Transverse colon (tissue), 4 donors: ENCODE data around the gene USO1. TPM values are rescaled to one million over a fixed set of nuclear protein-coding genes. Genes with fewer than 3 reads are reported as not detected.

Experiments
- DNase-seq: peaks from one replicate; pipeline ENCODE4 v3.0.0-alpha.2; 2019
- H3K27ac ChIP-seq, 4 donors: fragments of 200-600 bp; sonication (generic); 2 replicates each; pipeline ENCODE4 v1.5.1; 2016 to 2018; ENCODE audit warnings: inconsistent platforms in 4 of 4
- H3K27me3 ChIP-seq: fragments of 200-600 bp; sonication (generic); 2 replicates; pipeline ENCODE4 v1.5.1; 2017; ENCODE audit warnings: inconsistent platforms
- H3K36me3 ChIP-seq, 4 donors: fragments of 200-600 bp; sonication (generic); 2 replicates each; pipeline ENCODE4 v1.5.1; 2017 to 2019; ENCODE audit warnings: inconsistent platforms in 4 of 4
- H3K4me1 ChIP-seq, 4 donors: fragments of 200-600 bp; sonication (generic); 2 replicates each; pipeline ENCODE4 v1.5.1; 2017 to 2020; ENCODE audit warnings: inconsistent platforms in 4 of 4
- H3K4me3 ChIP-seq, 4 donors: fragments of 200-600 bp; sonication (generic); 1 replicate in 1 of 4; 2 replicates in 3 of 4; pipeline versions ENCODE4 v1.5.1 to v1.6.1; 2017 to 2019; ENCODE audit warnings: inconsistent platforms in 4 of 4
- H3K9me3 ChIP-seq, 2 donors: fragments of 200-600 bp; sonication (generic); 2 replicates each; pipeline ENCODE4 v1.5.1; 2017 to 2019; ENCODE audit warnings: inconsistent platforms in 2 of 2
- CTCF ChIP-seq, 5 experiments: fragments of 200-600 bp in 3 of 5; fragments of 450-650 bp in 2 of 5; sonication (generic) in 3 of 5; IDR thresholded peaks; 1 replicate in 2 of 5; 2 replicates in 3 of 5; pipeline ENCODE4 v1.5.1; 2016 to 2017; ENCODE audit warnings: antibody characterized with exemption in 5 of 5, inconsistent platforms in 3 of 5, mild to moderate bottlenecking in 2 of 5, moderate library complexity in 1 of 5
- EP300 ChIP-seq: sonication (generic); formaldehyde crosslinking; IDR thresholded peaks from one replicate; pipeline ENCODE4 v1.6.1; 2017; ENCODE audit warnings: antibody characterized with exemption, low read depth
- POLR2A ChIP-seq: fragments of 450-650 bp; IDR thresholded peaks from one replicate; pipeline ENCODE4 v1.6.1; 2016; ENCODE audit warnings: antibody characterized with exemption, mild to moderate bottlenecking, moderate library complexity
- POLR2AphosphoS5 ChIP-seq, 3 donors: sonication (generic); formaldehyde crosslinking; IDR thresholded peaks; one replicate each; pipeline ENCODE4 v1.6.1; 2016; ENCODE audit warnings: antibody characterized with exemption in 3 of 3
- WGBS, 2 donors: methylation state at CpG; one replicate each; pipeline ENCODE4 v1.1.5; 2018; ENCODE audit warnings: low coverage in 1 of 2; 5-methylcytosine and 5-hydroxymethylcytosine counted together
- in situ Hi-C, 4 donors: fragments of 200-750 bp; cut with MboI; loops; one replicate each; pipeline versions ENCODE4 v1.15.0 to v1.15.1; 2017; ENCODE audit warnings: low sequenced_read_pairs in 3 of 4, low pct_ligation_motif_present in 1 of 4, low pct_unique_long_range_greater_than_20kb in 1 of 4
- intact Hi-C: fragments of 100-400 bp; cut with DNase I; formaldehyde crosslinking; loops from one replicate; pipeline ENCODE4 v1.15.1; 2023; ENCODE audit warnings: low total_unique reads
- total RNA-seq, 4 donors: library from RNA; depleted of rRNA; stranded (reverse); fragments of >200 nt; gene quantifications; one replicate each; pipeline ENCODE4 v1.1.0, GENCODE V29; 2016

The USO1 gene
- total RNA-seq, 4 donors from 2014 or later: 24.3 to 110 (median 61.0) TPM

DNA sequence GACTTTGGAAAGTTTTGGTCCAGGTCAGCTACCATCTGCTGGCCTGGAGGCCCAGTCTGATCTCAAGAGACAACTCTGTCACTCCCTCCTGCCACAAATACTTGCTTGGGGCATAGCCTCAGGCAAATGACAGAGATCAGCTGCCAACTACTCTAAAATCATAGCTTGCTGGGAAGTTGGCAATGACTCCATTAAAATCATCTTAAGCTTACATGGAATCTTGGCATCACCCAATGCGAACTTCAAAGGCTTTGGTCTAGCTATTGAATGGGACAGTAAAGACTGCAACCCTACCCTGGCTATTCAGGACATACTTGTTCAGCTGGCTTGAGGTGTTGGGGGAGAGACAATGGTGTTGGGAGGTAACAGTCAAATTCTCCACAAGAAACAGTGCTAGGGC, 7.0 kb upstream of the USO1 start:
- Histone ChIP-seq H3K27me3 (no peaks in the 10 kb centered on the region), H3K4me1 (peaks cover 0 to 14% (median 1%) of the 10 kb centered on the region in 4 donors), H3K27ac (no peak overlapping the region), H3K36me3 (no peaks in the 10 kb centered on the region), H3K4me3 (no peak overlapping the region), H3K9me3 (no peaks in the 10 kb centered on the region)
- TF ChIP-seq CTCF (IDR thresholded peaks at IDR 0.05): no peak
- no peak for TF ChIP-seq EP300
- TF ChIP-seq POLR2AphosphoS5 (IDR thresholded peaks at IDR 0.05): no peak
- no peak for TF ChIP-seq POLR2A
- no peak for DNase-seq
- intact Hi-C loops (no loop called here), in situ Hi-C loops (no loop called here)
- WGBS, 2 donors: 100% methylated on average over 1 of the region's 1 CpG; no CpG with 5 or more reads in 1 of the 2 donors

- no peak overlapping the region for H3K27ac ChIP-seq
- in situ Hi-C loops (no loop called here), intact Hi-C loops (no loop called here)
- DNase-seq: no peak
- no peaks in the 10 kb centered on the region for H3K36me3 ChIP-seq
- no peaks in the 10 kb centered on the region for H3K9me3 ChIP-seq
- peaks cover 0 to 25% (median 11%) of the 10 kb centered on the region in 4 donors for H3K4me1 ChIP-seq
- WGBS, 2 donors: 93 to 100% methylated on average over 1 to 2 of the region's 2 CpGs
- no peak for TF ChIP-seq POLR2AphosphoS5 (IDR thresholded peaks at IDR 0.05)
- no peak for TF ChIP-seq EP300
- no peak for TF ChIP-seq CTCF (IDR thresholded peaks at IDR 0.05)
- no peak for TF ChIP-seq POLR2A
- H3K27me3 ChIP-seq: no peaks in the 10 kb centered on the region
- H3K4me3 ChIP-seq: no peak overlapping the region
Measured at GRCh38 chr4:75718529-75718928, 5.8 kb upstream of the USO1 start.

GRCh38 chr4:75722417-75722816, 2.0 kb upstream of the USO1 start:
- Histone ChIP-seq H3K4me3 (no peak overlapping the region), H3K4me1 (peaks cover 9 to 33% (median 29%) of the 10 kb centered on the region in 4 donors), H3K9me3 (no peaks in the 10 kb centered on the region), H3K36me3 (no peaks in the 10 kb centered on the region), H3K27ac (no peak overlapping the region), H3K27me3 (no peaks in the 10 kb centered on the region)
- TF ChIP-seq POLR2A: no peak
- TF ChIP-seq POLR2AphosphoS5 (IDR thresholded peaks at IDR 0.05): no peak
- no peak for TF ChIP-seq CTCF (IDR thresholded peaks at IDR 0.05)
- no peak for TF ChIP-seq EP300
- intact Hi-C loops: loop anchor here (5.0 kb wide), 1 partner anchor 45 kb away; no protein-coding TSS in a partner anchor
- no peak for DNase-seq
- 38 to 59% methylated on average over 2 to 3 of the region's 3 CpGs for WGBS, 2 donors
- in situ Hi-C loops: loop anchor here in 2 of 4 donors (10.0 kb wide), 2 partner anchors 48 to 68 kb away; partner anchors contain the start of gene G3BP2 (in 1 of the 2)

- peak overlapping the region; percentile 3 to 84 (median 79) for H3K4me3 ChIP-seq
- peak overlapping the region; percentile 96 to 100 (median 98) for H3K27ac ChIP-seq
- in situ Hi-C loops: loop anchor here in 2 of 4 donors (10.0 kb wide), 2 partner anchors 49 to 69 kb away; partner anchors contain the start of gene G3BP2 (in 1 of the 2)
- no peaks in the 10 kb centered on the region for H3K9me3 ChIP-seq
- no peaks in the 10 kb centered on the region for H3K36me3 ChIP-seq
- WGBS, 2 donors: 3 to 4% methylated on average over 6 of the region's 6 CpGs
- no peaks in the 10 kb centered on the region for H3K27me3 ChIP-seq
- H3K4me1 ChIP-seq: peaks cover 9 to 40% (median 34%) of the 10 kb centered on the region in 4 donors
- TF ChIP-seq CTCF (IDR thresholded peaks at IDR 0.05): no peak
- no peak for TF ChIP-seq POLR2A
- no peak for TF ChIP-seq POLR2AphosphoS5 (IDR thresholded peaks at IDR 0.05)
- TF ChIP-seq EP300: no peak
- no peak for DNase-seq
- intact Hi-C loops: loop anchor here (5.0 kb wide), 1 partner anchor 46 kb away; no protein-coding TSS in a partner anchor
Measured at GRCh38 chr4:75723163-75724065, 963 bp upstream of the USO1 start.
